GM19043 (cell line): Measurements from ENCODE around the gene EGF.
A peak's percentile ranks its signal among the peaks of the same experiment; 100 is the strongest.
"Not testable (repeated sequence)": the region's sequence is repeated elsewhere in the genome, so short reads cannot be mapped to it uniquely, and the experiment has no call there.

Source experiments
- ATAC-seq: cut with Tn5 transposase; IDR thresholded peaks from one replicate; pipeline ENCODE4 v1.9.1; 2021; ENCODE audit warnings: low read depth; ENCODE audit not compliant: unreplicated experiment

EGF gene

DNA sequence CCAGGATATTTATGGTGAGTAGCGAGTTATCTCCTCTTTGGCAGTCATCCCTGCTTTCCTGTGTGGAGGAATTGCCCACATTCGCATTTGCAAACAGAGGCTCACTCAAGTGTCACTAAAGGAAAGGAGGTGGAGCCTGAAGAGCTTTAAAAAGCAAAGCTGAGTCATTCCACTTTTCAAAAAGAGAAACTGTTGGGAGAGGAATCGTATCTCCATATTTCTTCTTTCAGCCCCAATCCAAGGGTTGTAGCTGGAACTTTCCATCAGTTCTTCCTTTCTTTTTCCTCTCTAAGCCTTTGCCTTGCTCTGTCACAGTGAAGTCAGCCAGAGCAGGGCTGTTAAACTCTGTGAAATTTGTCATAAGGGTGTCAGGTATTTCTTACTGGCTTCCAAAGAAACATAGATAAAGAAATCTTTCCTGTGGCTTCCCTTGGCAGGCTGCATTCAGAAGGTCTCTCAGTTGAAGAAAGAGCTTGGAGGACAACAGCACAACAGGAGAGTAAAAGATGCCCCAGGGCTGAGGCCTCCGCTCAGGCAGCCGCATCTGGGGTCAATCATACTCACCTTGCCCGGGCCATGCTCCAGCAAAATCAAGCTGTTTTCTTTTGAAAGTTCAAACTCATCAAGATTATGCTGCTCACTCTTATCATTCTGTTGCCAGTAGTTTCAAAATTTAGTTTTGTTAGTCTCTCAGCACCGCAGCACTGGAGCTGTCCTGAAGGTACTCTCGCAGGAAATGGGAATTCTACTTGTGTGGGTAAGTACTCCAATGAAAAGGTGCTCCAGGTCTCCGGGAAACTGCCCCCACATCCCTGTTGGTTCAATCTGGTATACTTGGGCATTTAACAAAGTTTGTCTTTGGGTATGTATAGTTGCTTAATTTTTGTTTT is at the start of gene EGF:
Gene EGF (plus strand): TSS at position 178 of the 890 bp plus-strand sequence. CDS start 453 bp downstream, at position 631.
- ATAC-seq: no peak

DNA sequence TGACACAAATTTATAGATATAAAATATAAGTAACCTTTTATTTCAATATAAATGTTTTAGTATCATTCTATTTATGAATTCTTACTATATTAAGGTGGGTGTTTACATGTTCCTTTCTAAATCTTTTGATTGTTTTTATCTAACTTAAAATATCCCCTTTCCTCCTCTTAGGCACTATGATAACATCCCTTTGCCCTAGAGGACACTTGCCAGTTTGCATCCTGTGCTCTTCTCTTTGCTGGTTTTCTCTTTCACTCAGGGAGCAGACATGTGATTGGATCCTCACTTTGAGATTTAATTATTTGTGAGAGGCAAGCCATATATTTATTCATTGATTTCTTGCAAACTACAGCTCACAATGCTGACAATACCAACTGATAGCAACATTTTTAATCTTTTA is 48.5 kb upstream of the EGF start:
- ATAC-seq: no peak

- ATAC-seq: no peak
Measured at GRCh38 chr4:109870061-109870460, 42.6 kb upstream of the EGF start.

GRCh38 chr4:109872065-109872464 is 40.6 kb upstream of the EGF start:
- ATAC-seq: no peak

GRCh38 chr4:109872950-109873656 is 39.6 kb upstream of the EGF start:
- no peak for ATAC-seq

- ATAC-seq: no peak
Measured at GRCh38 chr4:109873791-109874514, 38.7 kb upstream of the EGF start.

GRCh38 chr4:109875106-109875505 is 37.6 kb upstream of the EGF start:
- no peak for ATAC-seq

DNA sequence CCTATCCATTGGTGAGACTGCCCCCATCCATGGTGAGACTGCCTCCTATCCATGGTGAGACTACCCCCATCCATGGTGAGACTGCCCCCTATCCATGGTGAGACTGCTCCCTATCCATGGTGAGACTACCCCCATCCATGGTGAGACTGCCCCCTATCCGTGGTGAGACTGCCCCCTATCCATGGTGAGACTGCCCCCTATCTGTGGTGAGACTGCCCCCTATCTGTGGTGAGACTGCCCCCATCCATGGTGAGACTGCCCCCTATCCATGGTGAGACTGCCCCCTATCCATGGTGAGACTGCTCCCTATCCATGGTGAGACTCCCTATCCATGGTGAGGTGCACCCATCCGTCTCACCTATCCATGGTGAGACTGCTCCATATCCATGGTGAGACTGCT is 37.1 kb upstream of the EGF start:
- not testable (repeated sequence) for ATAC-seq

- no peak for ATAC-seq
Measured at GRCh38 chr4:109876634-109877265, 35.9 kb upstream of the EGF start.

DNA sequence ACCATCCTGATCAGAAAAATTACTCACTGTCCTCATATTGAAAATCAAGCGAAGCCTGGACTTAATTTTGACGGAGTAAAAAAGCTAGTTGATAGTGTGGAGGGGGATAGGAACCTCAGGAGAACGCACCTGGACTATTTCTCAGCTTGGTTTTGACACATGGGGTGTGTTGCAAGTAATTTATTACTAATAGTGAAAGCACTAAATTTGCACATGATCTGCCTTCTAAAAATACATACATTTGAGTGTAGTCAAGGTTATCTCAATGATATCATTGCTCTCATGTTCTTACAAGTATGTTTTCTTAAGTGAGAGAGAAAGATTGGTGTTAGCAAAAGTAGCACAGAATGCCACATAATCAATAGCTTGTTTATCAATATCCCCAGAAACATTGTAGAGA is 35.3 kb upstream of the EGF start:
- ATAC-seq: peak; percentile 71

- no peak for ATAC-seq
Measured at GRCh38 chr4:109878355-109878754, 34.3 kb upstream of the EGF start.

- no peak for ATAC-seq
Measured at GRCh38 chr4:109879081-109879480, 33.6 kb upstream of the EGF start.

- ATAC-seq: no peak
Measured at GRCh38 chr4:109879636-109880314, 32.9 kb upstream of the EGF start.

- ATAC-seq: no peak
Measured at GRCh38 chr4:109886303-109886702, 26.4 kb upstream of the EGF start.

- ATAC-seq: no peak
Measured at GRCh38 chr4:109887071-109887470, 25.6 kb upstream of the EGF start.

DNA sequence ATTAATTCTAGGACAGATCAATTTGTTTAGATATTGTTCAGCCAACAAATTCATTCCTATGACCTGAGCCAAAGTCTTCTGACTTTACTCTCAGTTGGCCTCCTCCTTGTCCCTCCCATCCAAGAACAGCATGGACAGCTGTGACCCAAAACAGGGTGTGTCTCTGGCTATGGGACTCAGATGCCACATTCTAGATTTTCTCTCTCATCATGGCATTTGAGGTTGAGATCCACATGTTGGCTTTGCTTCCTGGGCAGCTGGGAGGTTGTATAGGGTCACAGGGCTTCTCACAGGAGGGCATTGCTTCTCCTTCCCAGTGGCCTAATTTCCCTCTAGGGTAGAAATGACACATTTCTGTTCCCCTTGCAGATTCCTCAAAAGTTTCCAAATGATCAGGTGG is 22.6 kb upstream of the EGF start:
- ATAC-seq: no peak

DNA sequence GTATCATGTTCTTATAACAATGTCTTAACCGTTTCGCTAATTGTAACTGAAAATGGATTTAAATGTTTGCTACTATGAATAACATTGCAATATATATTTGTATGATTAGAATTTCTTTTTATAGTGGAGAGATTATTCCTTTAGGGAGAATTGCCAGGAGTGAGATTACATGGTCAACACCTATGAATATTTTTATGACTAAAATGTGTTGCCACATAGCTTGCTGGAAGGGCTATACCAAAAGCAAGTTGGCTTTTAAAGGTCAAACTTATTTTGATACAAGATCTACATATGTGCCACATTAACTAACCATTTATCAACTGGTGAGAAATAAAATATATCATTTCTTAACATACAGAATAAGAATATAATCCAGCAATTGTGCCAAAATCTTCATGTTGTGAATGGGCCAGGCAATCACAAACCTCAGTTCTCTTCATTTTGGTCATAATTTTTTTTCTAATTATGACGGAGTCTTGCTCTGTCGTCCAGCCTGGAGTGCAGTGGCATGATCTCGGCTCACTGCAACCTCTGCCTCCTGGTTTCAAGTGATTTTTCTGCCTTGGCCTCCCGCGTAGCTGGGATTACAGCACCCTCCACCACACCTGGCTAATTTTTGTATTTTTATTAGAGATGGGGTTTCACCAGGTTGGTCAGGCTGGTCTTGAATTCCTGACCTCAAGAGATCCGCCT is 10.0 kb upstream of the EGF start:
- ATAC-seq: no peak

DNA sequence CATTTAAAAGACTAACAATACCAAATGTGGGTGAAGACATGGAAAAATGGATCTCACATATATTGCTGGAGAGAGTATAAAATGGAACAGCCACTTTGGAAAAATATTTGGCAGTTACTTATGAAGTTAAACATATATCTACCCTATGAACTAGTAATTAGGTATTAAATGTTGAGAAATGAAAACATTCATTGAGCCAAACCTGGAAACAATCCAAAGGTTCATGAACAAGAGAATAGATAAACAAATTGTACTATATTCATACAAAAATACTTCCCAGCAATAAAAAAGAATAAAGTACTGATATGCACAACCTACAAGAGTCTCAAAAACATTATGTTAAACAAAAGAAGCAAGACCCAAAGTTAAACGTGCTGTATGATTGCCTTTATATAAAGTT is 4.0 kb upstream of the EGF start:
- no peak for ATAC-seq

GRCh38 chr4:109910256-109910655 is 2.4 kb upstream of the EGF start:
- no peak for ATAC-seq
